ENCODE data around the gene FAAH. TPM values are rescaled to one million over a fixed set of nuclear protein-coding genes. Genes with fewer than 3 reads are reported as not detected.

The FAAH gene
- total RNA-seq (2021; ENCODE audit: unreplicated experiment), result 25.9 TPM
- 25.5 TPM for polyA plus RNA-seq (2012; ENCODE audit: insufficient read length)
- Bru-seq, nascent RNA, result percentile 56 among the genes with signal in this experiment
- percentile 64 among the genes with signal in this experiment for BruChase-seq, experiment 1, labeled RNA remaining after a 2-hour chase
- BruChase-seq, experiment 2, labeled RNA remaining after a 6-hour chase, result percentile 59 among the genes with signal in this experiment
- long read RNA-seq, transcript FAAH-201 (15 exons, 2,094 nt), result major isoform, 26 of 64 reads
- long read RNA-seq, partial matches to known transcripts, result 6 of 64 reads
- long read RNA-seq, other reads (novel, unspliced or antisense), result 32 of 64 reads

DNA sequence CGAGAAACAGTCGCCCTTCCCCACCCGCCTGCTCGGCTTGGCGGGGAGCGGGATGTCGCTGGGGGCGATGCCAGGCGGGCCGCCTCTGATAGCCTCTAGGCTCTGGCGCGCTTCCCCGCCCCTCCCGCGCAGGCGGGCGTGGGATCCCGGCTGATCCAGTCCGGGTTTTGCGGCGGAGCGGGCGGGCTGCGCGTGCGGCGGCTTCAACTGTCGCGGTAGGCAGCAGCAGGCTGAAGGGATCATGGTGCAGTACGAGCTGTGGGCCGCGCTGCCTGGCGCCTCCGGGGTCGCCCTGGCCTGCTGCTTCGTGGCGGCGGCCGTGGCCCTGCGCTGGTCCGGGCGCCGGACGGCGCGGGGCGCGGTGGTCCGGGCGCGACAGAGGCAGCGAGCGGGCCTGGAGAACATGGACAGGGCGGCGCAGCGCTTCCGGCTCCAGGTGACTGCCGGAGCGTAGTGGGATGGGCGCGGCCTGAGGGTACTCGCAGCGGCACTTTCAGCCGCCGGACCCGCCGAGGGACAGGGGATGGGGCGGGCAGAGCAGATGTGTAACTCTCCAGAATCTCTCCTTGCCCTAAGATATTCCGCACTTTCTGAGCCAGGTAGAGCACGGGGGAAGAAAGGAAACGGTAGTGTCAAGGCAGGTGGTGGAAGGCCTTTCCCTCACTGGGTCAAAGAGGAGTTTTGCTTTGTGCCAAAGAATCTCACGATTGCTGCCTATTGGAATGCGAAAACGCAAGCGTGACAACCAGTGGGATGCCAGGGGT is at the start of gene FAAH:
Gene FAAH, plus strand, starts transcription at position 210 of the 764 bp plus-strand sequence. Its CDS starts 32 bp downstream, at position 242.
- ChIA-PET CTCF (no interaction called here), POLR2A (interaction anchor here (0.6 kb wide), 2 partner anchors 24 to 120 kb away, joined by 3 read pairs; no protein-coding TSS in a partner anchor)
- no TSS peak for BruUV-seq (replicated peaks)

DNA sequence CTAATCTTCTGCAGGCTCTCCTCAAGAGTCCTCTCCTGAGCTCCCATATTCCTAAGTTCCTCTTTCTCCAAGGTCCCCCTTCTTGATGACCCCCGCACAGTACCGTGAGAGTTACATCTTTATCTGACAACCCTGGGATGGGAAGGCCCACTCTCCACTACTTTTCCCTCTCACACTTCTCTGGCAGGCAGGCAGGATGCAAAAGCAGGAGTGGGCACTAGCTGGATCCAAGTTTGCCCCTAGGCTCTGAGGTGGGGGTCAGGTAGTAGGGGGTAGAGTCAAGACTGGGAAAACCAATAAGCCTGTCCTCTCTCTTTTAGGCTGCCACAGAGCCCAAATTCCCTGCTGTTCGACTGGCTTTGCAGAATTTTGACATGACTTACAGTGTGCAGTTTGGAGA is 49.6 kb upstream of the FAAH start:
- Histone ChIP-seq H3K36me3 (ENCODE audit: control insufficient read depth, insufficient read depth, low read length) (no peaks in the 10 kb centered on the region; the same call in none of the 2 replicates), H3K27ac (ENCODE audit: low read length) (no peak overlapping the region), H3K9me3 (ENCODE audit: control insufficient read depth, insufficient read depth, low read depth, low read length) (no peaks in the 10 kb centered on the region), H3K27me3 (ENCODE audit: control insufficient read depth, insufficient read depth, low read length) (no peaks in the 10 kb centered on the region), H3K4me3 (ENCODE audit: low read depth in 2 of 2, low read length in 2 of 2) (no peak overlapping the region), H3K4me1 (ENCODE audit: control insufficient read depth, insufficient read depth, low read length) (peaks cover 2% of the 10 kb centered on the region; the same call in 1 of the 2 replicates)
- TF ChIP-seq, protein P1, sequence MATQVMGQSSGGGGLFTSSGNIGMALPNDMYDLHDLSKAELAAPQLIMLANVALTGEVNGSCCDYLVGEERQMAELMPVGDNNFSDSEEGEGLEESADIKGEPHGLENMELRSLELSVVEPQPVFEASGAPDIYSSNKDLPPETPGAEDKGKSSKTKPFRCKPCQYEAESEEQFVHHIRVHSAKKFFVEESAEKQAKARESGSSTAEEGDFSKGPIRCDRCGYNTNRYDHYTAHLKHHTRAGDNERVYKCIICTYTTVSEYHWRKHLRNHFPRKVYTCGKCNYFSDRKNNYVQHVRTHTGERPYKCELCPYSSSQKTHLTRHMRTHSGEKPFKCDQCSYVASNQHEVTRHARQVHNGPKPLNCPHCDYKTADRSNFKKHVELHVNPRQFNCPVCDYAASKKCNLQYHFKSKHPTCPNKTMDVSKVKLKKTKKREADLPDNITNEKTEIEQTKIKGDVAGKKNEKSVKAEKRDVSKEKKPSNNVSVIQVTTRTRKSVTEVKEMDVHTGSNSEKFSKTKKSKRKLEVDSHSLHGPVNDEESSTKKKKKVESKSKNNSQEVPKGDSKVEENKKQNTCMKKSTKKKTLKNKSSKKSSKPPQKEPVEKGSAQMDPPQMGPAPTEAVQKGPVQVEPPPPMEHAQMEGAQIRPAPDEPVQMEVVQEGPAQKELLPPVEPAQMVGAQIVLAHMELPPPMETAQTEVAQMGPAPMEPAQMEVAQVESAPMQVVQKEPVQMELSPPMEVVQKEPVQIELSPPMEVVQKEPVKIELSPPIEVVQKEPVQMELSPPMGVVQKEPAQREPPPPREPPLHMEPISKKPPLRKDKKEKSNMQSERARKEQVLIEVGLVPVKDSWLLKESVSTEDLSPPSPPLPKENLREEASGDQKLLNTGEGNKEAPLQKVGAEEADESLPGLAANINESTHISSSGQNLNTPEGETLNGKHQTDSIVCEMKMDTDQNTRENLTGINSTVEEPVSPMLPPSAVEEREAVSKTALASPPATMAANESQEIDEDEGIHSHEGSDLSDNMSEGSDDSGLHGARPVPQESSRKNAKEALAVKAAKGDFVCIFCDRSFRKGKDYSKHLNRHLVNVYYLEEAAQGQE (IDR thresholded peaks at IDR 0.05; ENCODE audit: insufficient read depth in 1 of 2, low read depth in 2 of 2, low read length in 1 of 2), result no peak
- TF ChIP-seq POLR2AphosphoS5 (IDR thresholded peaks at IDR 0.05; ENCODE audit: low read depth, low read length), result no peak
- TF ChIP-seq SIN3A (IDR thresholded peaks at IDR 0.05; ENCODE audit: borderline replicate concordance, insufficient read depth, low read depth, low read length), result no peak
- no peak for TF ChIP-seq TCF7L2 (IDR thresholded peaks at IDR 0.05; ENCODE audit: low read depth, low read length)
- TF ChIP-seq, protein P2, sequence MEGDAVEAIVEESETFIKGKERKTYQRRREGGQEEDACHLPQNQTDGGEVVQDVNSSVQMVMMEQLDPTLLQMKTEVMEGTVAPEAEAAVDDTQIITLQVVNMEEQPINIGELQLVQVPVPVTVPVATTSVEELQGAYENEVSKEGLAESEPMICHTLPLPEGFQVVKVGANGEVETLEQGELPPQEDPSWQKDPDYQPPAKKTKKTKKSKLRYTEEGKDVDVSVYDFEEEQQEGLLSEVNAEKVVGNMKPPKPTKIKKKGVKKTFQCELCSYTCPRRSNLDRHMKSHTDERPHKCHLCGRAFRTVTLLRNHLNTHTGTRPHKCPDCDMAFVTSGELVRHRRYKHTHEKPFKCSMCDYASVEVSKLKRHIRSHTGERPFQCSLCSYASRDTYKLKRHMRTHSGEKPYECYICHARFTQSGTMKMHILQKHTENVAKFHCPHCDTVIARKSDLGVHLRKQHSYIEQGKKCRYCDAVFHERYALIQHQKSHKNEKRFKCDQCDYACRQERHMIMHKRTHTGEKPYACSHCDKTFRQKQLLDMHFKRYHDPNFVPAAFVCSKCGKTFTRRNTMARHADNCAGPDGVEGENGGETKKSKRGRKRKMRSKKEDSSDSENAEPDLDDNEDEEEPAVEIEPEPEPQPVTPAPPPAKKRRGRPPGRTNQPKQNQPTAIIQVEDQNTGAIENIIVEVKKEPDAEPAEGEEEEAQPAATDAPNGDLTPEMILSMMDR (IDR thresholded peaks at IDR 0.05), result no peak
- CTCF ChIA-PET, result no interaction called here
- no peak for ATAC-seq
- no TSS peak for BruUV-seq (replicated peaks)
- intact Hi-C loops (cut with micrococcal nuclease; ENCODE audit: unreplicated experiment) (no loop called here), in situ Hi-C loops (cut with HindIII; ENCODE audit: low pct_unique_long_range_greater_than_20kb, low sequenced_read_pairs) (no loop called here)
- no peak for DNase-seq (ENCODE audit: low read depth, low spot score)
- POLR2A ChIA-PET, result interaction anchor here (0.6 kb wide), 1 partner anchor 71 kb away, joined by 5 read pairs; no protein-coding TSS in a partner anchor

More for the DNA sequence above, at the start of gene FAAH:
- peak within 1 kb of the TSS; percentile 82 for H3K27ac ChIP-seq (ENCODE audit: low read length)
- in situ Hi-C loops (cut with HindIII; ENCODE audit: low pct_unique_long_range_greater_than_20kb, low sequenced_read_pairs) (no loop called here), intact Hi-C loops (cut with micrococcal nuclease; ENCODE audit: unreplicated experiment) (loop anchor here (1.0 kb wide), 1 partner anchor 8 kb away; no protein-coding TSS in a partner anchor)
- TF ChIP-seq POLR2AphosphoS5 (IDR thresholded peaks at IDR 0.05; ENCODE audit: low read depth, low read length) (0 out of 2 replicates have a peak, but pooled peaks have one; percentile 42), TCF7L2 (IDR thresholded peaks at IDR 0.05; ENCODE audit: low read depth, low read length) (peak; percentile 63; the same call in 1 of the 2 replicates), SIN3A (IDR thresholded peaks at IDR 0.05; ENCODE audit: borderline replicate concordance, insufficient read depth, low read depth, low read length) (0 out of 2 replicates have a peak, but pooled peaks have one; percentile 39)
- TF ChIP-seq, protein P2 (IDR thresholded peaks at IDR 0.05), result no peak
- TF ChIP-seq, protein P1 (IDR thresholded peaks at IDR 0.05; ENCODE audit: insufficient read depth in 1 of 2, low read depth in 2 of 2, low read length in 1 of 2), result no peak
- H3K4me3 ChIP-seq (ENCODE audit: low read depth in 2 of 2, low read length in 2 of 2), result peak within 1 kb of the TSS; percentile 44 to 70
- peaks cover 16% of the 10 kb centered on the region for H3K4me1 ChIP-seq (ENCODE audit: control insufficient read depth, insufficient read depth, low read length)
- ATAC-seq (peak; percentile 94), DNase-seq (ENCODE audit: low read depth, low spot score) (no peak)
- peaks cover 9% of the 10 kb centered on the region; the same call in 1 of the 2 replicates for H3K9me3 ChIP-seq (ENCODE audit: control insufficient read depth, insufficient read depth, low read depth, low read length)
- H3K27me3 ChIP-seq (ENCODE audit: control insufficient read depth, insufficient read depth, low read length), result no peaks in the 10 kb centered on the region
- H3K36me3 ChIP-seq (ENCODE audit: control insufficient read depth, insufficient read depth, low read length), result no peaks in the 10 kb centered on the region

Data from Panc1 (cell line).